ENCODE data around the gene SMYD3.

- TF ChIP-seq CTCF (IDR thresholded peaks at IDR 0.05): no peak
- no peak for TF ChIP-seq POLR2A (IDR thresholded peaks at IDR 0.05; ENCODE audit: low read length)
- no peak for TF ChIP-seq EP300 (IDR thresholded peaks at IDR 0.05)
- no peak for TF ChIP-seq RNF2 (IDR thresholded peaks at IDR 0.05; ENCODE audit: borderline replicate concordance, low read depth)
- TF ChIP-seq REST (IDR thresholded peaks at IDR 0.05): no peak
- no peak for TF ChIP-seq CHD2 (IDR thresholded peaks at IDR 0.05; ENCODE audit: low read length, partially characterized antibody)
- TF ChIP-seq MAX (IDR thresholded peaks at IDR 0.05): no peak
- TF ChIP-seq MAZ (IDR thresholded peaks at IDR 0.05; ENCODE audit: borderline replicate concordance, low read depth, low read length): no peak
- TF ChIP-seq USF2 (IDR thresholded peaks at IDR 0.05): no peak
- no peak for TF ChIP-seq ELK1 (IDR thresholded peaks at IDR 0.05; ENCODE audit: low read depth, low read length)
- no peak for TF ChIP-seq ZNF302 (CRISPR knock-in tag; IDR thresholded peaks at IDR 0.05)
- no peak for TF ChIP-seq MYC (IDR thresholded peaks at IDR 0.05; ENCODE audit: borderline replicate concordance, low read length)
- TF ChIP-seq FOSB (CRISPR knock-in tag; IDR thresholded peaks at IDR 0.05): no peak
- no peak for TF ChIP-seq BHLHE40 (IDR thresholded peaks at IDR 0.05; ENCODE audit: low read depth, low read length)
Measured at GRCh38 chr1:246517391-246517790, 10.3 kb upstream of the SMYD3 start.
